GM18511 (cell line): ENCODE results near the gene MINDY4.
"Not testable (repeated sequence)": the region's sequence is repeated elsewhere in the genome, so short reads cannot be mapped to it uniquely, and the experiment has no call there.

Experiments used
- ATAC-seq: cut with Tn5 transposase; IDR thresholded peaks from one replicate; pipeline ENCODE4 v1.9.1; 2021; ENCODE audit warnings: mild to moderate bottlenecking, moderate library complexity; ENCODE audit not compliant: unreplicated experiment

MINDY4 gene

GRCh38 chr7:30800785-30801252 is 29.6 kb downstream of the MINDY4 start:
- peak; percentile 30 for ATAC-seq

- no peak for ATAC-seq
These were observed 31.6 kb downstream of the MINDY4 start for GRCh38 chr7:30802812-30803211.

- no peak for ATAC-seq
These were observed 33.0 kb downstream of the MINDY4 start for GRCh38 chr7:30804078-30804661.

GRCh38 chr7:30805081-30805691 is 34.0 kb downstream of the MINDY4 start:
- ATAC-seq, result no peak

- no peak for ATAC-seq
These were observed 34.7 kb downstream of the MINDY4 start for GRCh38 chr7:30805931-30806330.

- not testable (repeated sequence) for ATAC-seq
These were observed 36.3 kb downstream of the MINDY4 start for GRCh38 chr7:30807477-30807876.

GRCh38 chr7:30807941-30808340 is 36.7 kb downstream of the MINDY4 start:
- ATAC-seq, result not testable (repeated sequence)

GRCh38 chr7:30810986-30811385 is 39.8 kb downstream of the MINDY4 start:
- no peak for ATAC-seq

- no peak for ATAC-seq
These were observed 41.5 kb downstream of the MINDY4 start for GRCh38 chr7:30812676-30813075.

GRCh38 chr7:30813466-30813865 is 42.2 kb downstream of the MINDY4 start:
- ATAC-seq, result no peak

- ATAC-seq, result no peak
These were observed 43.6 kb downstream of the MINDY4 start for GRCh38 chr7:30814700-30815387.

- ATAC-seq, result no peak
These were observed 44.2 kb downstream of the MINDY4 start for GRCh38 chr7:30815388-30815854.

- no peak for ATAC-seq
These were observed 44.9 kb downstream of the MINDY4 start for GRCh38 chr7:30815951-30816644.

GRCh38 chr7:30816645-30817370 is 45.6 kb downstream of the MINDY4 start:
- ATAC-seq, result no peak

- no peak for ATAC-seq
These were observed 46.2 kb downstream of the MINDY4 start for GRCh38 chr7:30817371-30817767.

GRCh38 chr7:30824821-30825720 is 53.9 kb downstream of the MINDY4 start:
- ATAC-seq, result no peak

GRCh38 chr7:30826181-30826580 is 55.0 kb downstream of the MINDY4 start:
- ATAC-seq, result no peak

- ATAC-seq, result no peak
These were observed 57.4 kb downstream of the MINDY4 start for GRCh38 chr7:30828591-30828990.

GRCh38 chr7:30829471-30829870 is 58.3 kb downstream of the MINDY4 start:
- no peak for ATAC-seq

GRCh38 chr7:30831227-30831626 is 60.0 kb downstream of the MINDY4 start:
- ATAC-seq, result no peak
